Activated CD8-positive, alpha-beta memory T cell treated with anti-CD3 and anti-CD28 coated beads for 36 hours (primary cell): ENCODE data around the gene GABARAP. TPM values are rescaled to one million over a fixed set of nuclear protein-coding genes. Genes with fewer than 3 reads are reported as not detected.

ENCODE experiments used
- CTCF ChIA-PET: fragments of 350-600 bp; sonication (Branson Sonifier 250); formaldehyde crosslinking; loops from one replicate; lab custom pipeline; 2021; ENCODE audit warnings: antibody characterized with exemption; lab: Charles Lee
- POLR2A ChIA-PET: fragments of 350-600 bp; sonication (Branson Sonifier 250); formaldehyde crosslinking; loops from one replicate; lab custom pipeline; 2021; ENCODE audit warnings: antibody characterized with exemption; lab: Charles Lee
- total RNA-seq, 2 experiments: library from RNA; stranded (reverse); gene quantifications; one replicate each; pipeline ENCODE4 v1.2.3, GENCODE V29; 2021

Gene GABARAP
- total RNA-seq, 2 experiments from 2014 or later, result 131 to 135 TPM

- CTCF ChIA-PET, result interaction anchor here (0.6 to 1.6 kb wide), 5 partner anchors 9 to 94 kb away, joined by 3 to 7 read pairs (median 4); partner anchors contain the start of gene ACADVL
- POLR2A ChIA-PET, result interaction anchor here (1.1 to 1.7 kb wide), 3 partner anchors 12 to 15 kb away, joined by 4 to 11 read pairs (median 5); partner anchors contain the start of genes ACADVL and DLG4
Observed at GRCh38 chr17:7234083-7234951, 7.9 kb downstream of the GABARAP start, which contains the start of gene DVL2. Gene DVL2 (minus strand): TSS chr17:7234517. CDS start chr17:7234262, 255 bp downstream.

GRCh38 chr17:7233701-7234082 lies 8.6 kb downstream of the GABARAP start:
- ChIA-PET POLR2A (interaction anchor here (1.1 to 1.7 kb wide), 3 partner anchors 11 to 14 kb away, joined by 4 to 11 read pairs (median 5); partner anchors contain the start of genes ACADVL and DLG4), CTCF (interaction anchor here (0.6 to 1.6 kb wide), 4 partner anchors 13 to 63 kb away, joined by 4 to 7 read pairs (median 4); partner anchors contain the start of gene ACADVL)

GRCh38 chr17:7232114-7232513 lies 10.1 kb downstream of the GABARAP start:
- ChIA-PET POLR2A (interaction anchor here (1.1 kb wide), 1 partner anchor 11 kb away, joined by 3 read pairs; no protein-coding TSS in a partner anchor), CTCF (interaction anchor here (0.8 to 1.5 kb wide), 2 partner anchors 12 to 186 kb away, joined by 3 to 7 read pairs; partner anchors contain the start of gene ACADVL)

- ChIA-PET POLR2A (interaction anchor here (0.6 to 1.5 kb wide), 3 partner anchors 9 to 427 kb away, joined by 3 to 6 read pairs (median 3); partner anchors contain the start of genes ACADVL and DLG4), CTCF (no interaction called here)
Observed at GRCh38 chr17:7229504-7229903, 12.7 kb downstream of the GABARAP start.

- ChIA-PET POLR2A (interaction anchor here (0.7 to 1.5 kb wide), 2 partner anchors 9 to 16 kb away, joined by 3 to 6 read pairs; partner anchors contain the start of genes ACADVL and DLG4), CTCF (no interaction called here)
Observed at GRCh38 chr17:7228920-7229319, 13.3 kb downstream of the GABARAP start.

- CTCF ChIA-PET, result no interaction called here
- POLR2A ChIA-PET, result no interaction called here
Observed at GRCh38 chr17:7226721-7227710, 15.2 kb downstream of the GABARAP start.

- ChIA-PET POLR2A (no interaction called here), CTCF (interaction anchor here (1.2 kb wide), 1 partner anchor 9 kb away, joined by 4 read pairs; the partner anchor contains the start of gene DVL2)
Observed at GRCh38 chr17:7225711-7226331, 16.4 kb downstream of the GABARAP start.

- ChIA-PET POLR2A (no interaction called here), CTCF (interaction anchor here (1.6 kb wide), 1 partner anchor 18 kb away, joined by 3 read pairs; the partner anchor contains the start of gene GABARAP)
Observed at GRCh38 chr17:7224661-7225111, 17.6 kb downstream of the GABARAP start.

GRCh38 chr17:7224110-7224509 lies 18.1 kb downstream of the GABARAP start:
- CTCF ChIA-PET, result interaction anchor here (1.6 kb wide), 1 partner anchor 18 kb away, joined by 3 read pairs; the partner anchor contains the start of gene GABARAP
- POLR2A ChIA-PET, result no interaction called here

GRCh38 chr17:7223375-7223774 lies 18.9 kb downstream of the GABARAP start:
- ChIA-PET POLR2A (no interaction called here), CTCF (interaction anchor here (1.6 kb wide), 1 partner anchor 19 kb away, joined by 3 read pairs; the partner anchor contains the start of gene GABARAP)

- POLR2A ChIA-PET, result interaction anchor here (1.5 kb wide), 1 partner anchor 11 kb away, joined by 4 read pairs; the partner anchor contains the start of gene DVL2
- CTCF ChIA-PET, result interaction anchor here (1.6 kb wide), 1 partner anchor 20 kb away, joined by 3 read pairs; the partner anchor contains the start of gene GABARAP
Observed at GRCh38 chr17:7222972-7223292, 19.3 kb downstream of the GABARAP start.

GRCh38 chr17:7222093-7222971 lies 19.9 kb downstream of the GABARAP start:
- CTCF ChIA-PET, result interaction anchor here (1.3 kb wide), 1 partner anchor 74 kb away, joined by 3 read pairs; no protein-coding TSS in a partner anchor

GRCh38 chr17:7221278-7222092 lies 20.8 kb downstream of the GABARAP start:
- POLR2A ChIA-PET, result interaction anchor here (0.6 to 3.3 kb wide), 9 partner anchors 10 to 108 kb away, joined by 3 to 19 read pairs (median 5); partner anchors contain the start of genes DVL2, NEURL4 and PHF23
- CTCF ChIA-PET, result interaction anchor here (1.1 to 2.1 kb wide), 9 partner anchors 10 to 75 kb away, joined by 3 to 12 read pairs (median 5); partner anchors contain the start of genes CTDNEP1, DVL2, ELP5 and GABARAP

More at GRCh38 chr17:7222093-7222971, 19.9 kb downstream of the GABARAP start:
- POLR2A ChIA-PET, result interaction anchor here (1.5 kb wide), 1 partner anchor 11 kb away, joined by 4 read pairs; the partner anchor contains the start of gene DVL2

GRCh38 chr17:7220593-7221277 lies 21.5 kb downstream of the GABARAP start:
- ChIA-PET POLR2A (interaction anchor here (0.6 to 3.3 kb wide), 10 partner anchors 9 to 184 kb away, joined by 3 to 19 read pairs (median 5); partner anchors contain the start of genes DVL2, NEURL4 and PHF23), CTCF (interaction anchor here (1.0 to 2.1 kb wide), 9 partner anchors 11 to 76 kb away, joined by 3 to 12 read pairs (median 5); partner anchors contain the start of genes CTDNEP1, DVL2, ELP5 and GABARAP)
